NOMO-1 treated with DMSO at 0.1 percent for 48 hours (cell line): ENCODE data around the gene GPN2.
"Not testable (repeated sequence)": the region's sequence is repeated elsewhere in the genome, so short reads cannot be mapped to it uniquely, and the experiment has no call there.

Experiments
- DNase-seq: peaks from one replicate; lab custom pipeline; 2025; ENCODE audit not compliant: unreplicated experiment; lab: John Stamatoyannopoulos, UW

The GPN2 gene

DNA sequence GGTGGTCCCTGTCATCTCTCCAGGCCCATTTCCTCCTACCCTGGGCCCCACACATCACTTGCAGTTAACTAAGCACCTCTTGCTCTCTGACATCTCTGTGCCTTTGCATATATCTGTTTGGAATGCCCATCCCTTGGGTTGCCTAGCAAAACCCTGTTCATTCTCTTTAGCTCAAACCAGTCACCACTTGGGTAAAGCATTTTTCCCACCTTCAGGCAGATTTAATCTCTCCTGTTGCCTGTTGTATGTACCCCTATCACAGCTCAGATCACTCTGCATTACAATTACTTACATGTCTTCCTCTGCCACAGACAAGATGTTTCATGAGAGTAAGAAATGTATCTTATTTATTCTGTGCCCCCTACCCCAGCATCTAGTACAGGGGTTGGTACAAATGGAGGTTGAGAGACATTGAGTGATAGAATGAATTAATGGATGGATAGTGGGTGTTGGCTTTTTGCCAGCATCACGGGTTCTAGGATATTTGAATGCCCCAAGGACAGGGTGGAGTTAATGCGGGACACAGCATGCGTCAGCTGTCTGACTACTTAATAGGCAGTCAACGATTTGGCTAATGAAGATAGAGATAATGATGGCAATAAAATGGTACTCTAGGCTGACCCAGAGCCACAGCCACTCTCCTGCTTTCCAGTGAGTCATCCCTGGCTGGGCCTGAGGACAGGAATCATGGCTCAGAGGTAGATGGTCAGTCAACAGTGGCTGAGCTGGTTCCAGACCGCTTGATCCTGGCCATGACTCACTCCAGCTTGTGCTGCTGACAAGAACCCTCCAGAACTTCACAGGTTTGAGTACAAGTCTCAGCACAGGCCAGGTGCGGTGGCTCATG, 17.2 kb upstream of the GPN2 start:
- DNase-seq, result no peak

DNA sequence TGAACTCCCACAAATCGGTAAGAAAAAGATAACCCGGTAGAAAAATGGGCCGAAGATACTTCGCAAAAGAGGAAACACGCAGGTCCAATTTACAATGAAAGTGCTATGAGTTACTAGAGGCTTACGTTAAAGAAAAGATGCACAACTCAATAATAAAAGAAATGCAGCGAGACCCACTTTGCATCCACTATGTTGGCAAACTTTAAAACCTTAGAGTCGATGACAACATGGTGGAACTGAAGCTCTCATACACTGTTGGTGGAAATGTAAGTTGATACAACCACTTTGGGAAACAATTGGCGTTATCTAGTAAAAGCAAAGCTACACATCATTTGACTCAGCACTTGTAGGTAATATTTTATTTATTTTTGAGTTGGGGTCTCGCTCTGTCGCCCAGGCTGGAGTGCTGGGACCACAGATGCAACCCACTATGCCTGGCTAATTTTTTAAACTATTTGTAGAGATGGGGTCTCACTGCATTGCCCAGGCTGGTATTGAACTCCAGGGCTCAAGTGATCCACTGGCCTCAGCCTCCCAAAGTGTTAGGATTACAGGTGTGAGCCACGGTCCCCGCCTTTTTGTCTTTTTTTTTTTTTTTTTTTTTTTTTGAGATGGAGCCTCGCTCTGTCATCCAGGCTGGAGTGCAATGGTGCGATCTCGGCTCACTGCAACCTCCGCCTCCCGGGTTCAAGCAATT, 10.9 kb upstream of the GPN2 start:
- DNase-seq, result no peak

DNA sequence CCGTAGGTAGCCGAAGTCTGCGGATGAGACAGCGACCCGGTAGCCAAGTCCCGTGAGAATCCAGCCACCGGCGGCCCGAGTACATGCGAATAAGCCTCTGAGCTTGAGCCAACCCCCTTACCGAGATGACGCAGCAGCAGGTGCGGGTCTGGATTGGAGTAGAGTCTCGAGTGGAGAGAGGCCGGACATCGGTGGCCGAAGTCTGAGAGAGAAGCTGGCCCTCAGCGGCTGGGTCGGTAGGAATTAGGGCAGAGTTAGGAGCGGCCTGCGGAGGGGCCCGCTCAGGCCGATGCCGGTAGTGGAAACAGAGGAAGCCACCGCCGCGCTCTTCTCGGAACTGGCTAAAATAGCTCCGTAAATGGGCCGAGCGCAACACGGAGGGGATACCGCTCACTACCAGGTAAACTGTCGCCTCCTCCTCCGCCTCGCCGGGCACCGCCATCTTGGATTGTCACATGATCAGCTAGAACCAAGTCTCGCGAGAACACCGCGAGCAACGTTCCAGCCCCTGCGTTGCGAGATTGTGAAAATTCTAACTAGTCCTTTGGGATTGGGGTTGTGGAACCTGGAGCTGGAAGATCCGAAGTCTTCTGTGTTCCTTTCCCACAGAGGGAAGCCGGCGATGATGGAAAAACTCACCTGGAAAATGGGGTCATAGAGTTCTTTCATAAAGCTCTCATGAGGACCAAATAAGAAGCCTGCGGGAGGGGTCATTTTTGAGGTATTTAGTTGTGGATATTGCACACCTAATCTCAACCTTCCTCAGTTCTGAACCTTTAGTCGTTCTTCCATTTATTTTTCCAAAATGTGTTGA, 10.1 kb upstream of the GPN2 start, which contains the start of gene GPATCH3:
GPATCH3 (minus strand) TSS at position 467 of the 814 bp plus-strand sequence; CDS start at position 442, 25 bp downstream.
- peak; percentile 80 for DNase-seq

DNA sequence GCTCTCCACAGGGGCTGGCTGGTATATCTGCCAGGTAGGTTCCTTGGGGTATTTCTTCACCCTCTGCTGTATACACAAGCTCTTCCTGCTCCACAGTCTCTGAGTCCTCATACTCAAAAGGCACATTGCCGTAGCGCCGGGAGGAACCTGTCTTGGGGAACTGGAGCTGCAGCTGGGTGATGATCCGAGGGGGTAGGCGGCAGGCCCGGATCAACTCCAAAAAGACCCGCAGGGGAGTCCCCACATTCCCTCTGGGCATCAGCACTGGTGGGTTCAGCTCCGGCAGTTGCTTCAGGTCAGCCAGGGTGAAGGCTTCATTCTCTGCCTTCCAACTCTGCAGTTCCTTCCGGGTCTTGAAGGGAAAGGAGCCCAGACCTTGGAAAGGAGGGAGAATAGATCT, 7.3 kb upstream of the GPN2 start:
- DNase-seq, result no peak

DNA sequence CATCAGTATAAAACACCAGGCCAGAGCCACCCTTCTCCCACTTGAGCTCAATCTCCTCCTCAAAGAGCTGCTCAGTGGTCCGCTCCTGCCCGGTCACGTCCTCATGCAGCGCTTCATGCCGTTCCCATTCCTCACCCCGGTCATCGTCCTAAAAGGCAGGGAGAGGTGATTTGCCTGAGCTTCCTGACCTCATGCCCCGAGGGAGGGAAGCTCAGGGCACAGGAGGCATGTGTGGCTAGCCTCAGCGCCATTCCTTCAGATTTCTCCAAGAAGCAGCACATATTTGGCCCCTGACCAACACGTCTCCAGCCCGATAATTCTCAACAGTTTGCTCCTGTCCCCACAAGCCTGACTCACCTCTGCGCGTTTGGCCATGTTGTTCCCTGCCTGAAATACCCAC, 4.2 kb upstream of the GPN2 start:
- no peak for DNase-seq

DNA sequence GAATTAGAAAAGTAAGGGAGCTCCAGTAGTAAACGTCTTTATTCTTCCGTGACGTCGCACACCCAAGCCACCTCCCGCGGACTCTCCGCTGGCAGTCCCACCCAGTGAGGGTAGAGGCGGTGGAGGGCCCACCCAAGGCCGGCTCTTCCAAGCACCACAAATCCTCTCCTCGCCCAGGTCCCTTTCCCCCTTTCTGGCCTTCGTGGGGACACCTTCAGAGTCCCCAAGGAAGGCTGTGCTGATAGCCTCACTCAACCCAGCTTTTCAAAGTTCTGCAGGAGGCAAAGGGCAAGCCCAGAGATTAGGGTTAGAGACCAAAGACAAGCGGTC, 349 bp upstream of the GPN2 start:
- no peak for DNase-seq

DNA sequence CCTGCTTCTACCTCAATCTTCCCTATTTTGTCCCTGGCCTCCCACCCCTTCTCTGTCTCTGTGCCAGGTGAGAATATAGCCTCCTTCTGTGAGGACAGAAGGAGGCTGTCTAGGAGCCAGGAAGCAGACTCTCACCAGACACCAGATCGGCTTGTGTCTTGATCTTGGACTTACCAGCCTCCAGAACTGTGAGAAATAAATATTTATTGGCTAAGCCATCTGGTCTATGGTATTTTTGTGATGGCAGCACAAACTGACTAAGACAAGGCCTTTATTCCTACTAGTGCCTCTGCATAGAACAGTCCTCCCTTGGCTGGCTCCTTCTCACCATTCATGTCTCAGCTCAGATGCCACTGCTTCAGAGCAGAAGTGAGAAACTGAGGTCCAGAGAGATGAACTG, 1.9 kb downstream of the GPN2 start:
- DNase-seq, result no peak

DNA sequence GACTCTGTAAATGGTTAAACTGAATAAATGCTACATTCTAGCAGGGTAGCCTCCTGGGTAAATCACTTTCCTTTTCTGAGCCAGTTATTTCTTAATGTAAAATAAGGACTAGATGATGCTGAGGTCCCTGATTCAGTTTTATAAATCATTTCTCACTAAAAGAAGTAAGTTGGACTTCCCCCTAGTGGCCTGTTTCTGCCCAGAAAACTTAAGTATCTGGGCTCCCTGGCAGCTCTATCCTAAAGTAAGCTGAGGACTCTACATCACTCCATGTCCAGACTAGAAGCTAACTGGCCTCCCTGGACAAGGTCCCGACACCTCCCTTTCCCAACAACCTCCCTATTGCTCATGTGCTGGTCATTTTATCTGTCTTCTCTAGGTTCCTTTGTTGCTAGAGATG, 3.0 kb downstream of the GPN2 start:
- no peak for DNase-seq

DNA sequence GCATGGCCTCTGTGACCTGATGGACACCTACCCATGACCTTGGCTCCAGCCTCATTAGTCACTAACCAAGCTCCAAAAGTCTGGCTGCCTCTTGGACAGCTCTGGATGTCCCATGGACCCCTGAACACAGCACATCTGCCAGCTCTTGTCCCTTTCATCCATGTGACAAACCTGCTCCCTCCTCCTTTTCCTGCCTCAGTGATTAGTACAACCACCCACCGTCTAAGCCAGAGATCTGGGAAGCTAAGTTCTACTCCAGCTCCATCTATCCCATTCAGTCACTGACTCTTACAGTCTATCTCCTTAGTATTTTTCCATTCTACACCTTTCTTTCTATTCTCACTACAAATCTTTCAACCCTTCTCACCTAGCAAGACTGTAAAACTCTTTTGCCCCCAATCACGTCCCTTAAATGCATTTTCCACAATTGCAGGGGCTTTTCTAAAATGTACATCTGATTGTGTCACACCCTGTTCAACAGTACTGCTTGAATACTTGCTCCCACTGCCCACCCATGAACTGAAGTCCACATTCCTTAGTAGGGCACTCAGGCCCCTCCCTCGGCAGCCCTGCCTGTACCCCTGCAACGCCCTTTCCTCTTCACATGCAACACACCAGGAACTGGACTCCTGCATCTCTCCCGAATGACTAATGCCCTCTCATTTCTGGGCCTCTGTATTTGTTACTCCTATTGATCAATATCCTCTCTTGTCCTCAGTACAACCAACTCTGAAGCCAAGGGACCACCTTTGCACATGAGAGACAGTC, 7.2 kb downstream of the GPN2 start:
- no peak for DNase-seq

DNA sequence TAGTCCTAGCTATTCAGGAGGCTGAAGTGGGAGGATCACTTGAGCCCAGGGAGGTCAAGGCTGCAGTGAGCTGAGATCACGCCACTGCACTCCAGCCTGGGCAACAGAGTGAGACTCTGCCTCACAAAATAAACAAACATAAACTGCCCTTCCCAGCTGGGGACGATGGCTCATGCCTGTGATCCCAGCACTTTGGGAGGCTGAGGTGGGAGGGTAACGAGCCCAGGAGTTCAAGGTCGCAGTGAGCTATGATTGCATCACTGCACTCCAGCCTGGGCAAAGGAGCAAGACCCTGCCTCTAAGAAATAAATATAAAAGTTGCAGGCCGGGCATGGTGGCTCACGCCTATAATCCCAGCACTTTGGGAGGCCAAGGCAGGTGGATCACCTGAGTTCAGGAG, 8.5 kb downstream of the GPN2 start:
- DNase-seq, result not testable (repeated sequence)

DNA sequence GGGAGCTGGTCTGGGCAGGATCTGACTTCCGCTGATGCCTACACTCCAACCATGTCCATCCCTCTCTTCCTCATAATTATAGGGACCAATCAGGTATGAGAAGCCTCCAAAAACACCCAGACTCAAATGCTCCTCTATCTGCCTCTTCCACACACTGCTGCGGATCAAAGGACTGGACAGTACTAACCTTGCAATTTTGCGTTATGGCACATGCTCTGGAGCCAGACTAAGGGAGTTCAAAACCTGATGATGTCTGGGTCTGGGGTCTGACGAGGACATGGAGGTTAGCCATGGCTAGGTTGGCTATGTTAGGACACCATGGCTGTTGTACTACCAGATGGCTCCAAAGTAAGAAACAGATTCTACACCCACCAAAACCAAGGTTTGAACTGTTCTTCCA, 10.3 kb downstream of the GPN2 start:
- no peak for DNase-seq

DNA sequence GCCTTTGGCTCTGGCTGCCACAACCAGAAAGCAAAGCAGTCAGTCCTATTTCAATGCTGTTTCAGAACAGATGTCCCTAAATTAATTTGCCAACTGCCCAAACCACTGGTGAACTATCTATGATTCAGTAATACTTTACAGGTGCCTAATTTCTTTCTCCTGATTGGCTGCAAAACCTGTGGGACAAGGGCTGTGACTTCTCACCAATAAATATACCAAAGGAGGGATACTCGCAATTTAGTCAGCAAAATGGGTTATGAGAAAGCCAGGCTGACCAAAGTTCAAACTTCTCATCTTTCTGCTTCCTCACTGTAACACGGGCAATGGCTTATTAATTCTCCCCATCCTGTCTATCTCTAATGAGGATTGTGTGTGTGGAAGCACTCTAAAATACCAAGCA, 12.8 kb downstream of the GPN2 start:
- DNase-seq, result no peak

DNA sequence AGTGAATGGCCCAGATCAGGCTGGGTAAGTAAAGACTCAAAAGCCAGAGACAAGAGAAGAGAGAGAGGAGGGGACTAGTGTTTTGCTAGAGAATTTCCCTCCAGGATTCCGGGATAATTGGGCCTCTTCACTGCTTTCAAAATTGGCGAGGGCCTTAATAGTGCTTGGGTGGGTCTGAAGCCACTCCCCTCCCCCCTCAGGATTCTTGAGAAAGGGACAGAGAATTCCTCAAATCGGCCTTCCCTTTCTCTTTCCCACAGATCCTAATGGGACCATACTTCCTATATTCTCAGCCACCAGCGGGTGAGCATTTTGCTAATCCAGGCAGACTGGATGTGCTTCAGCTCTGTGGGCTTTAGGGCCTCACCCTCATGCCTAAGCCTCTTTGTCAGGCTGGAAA, 15.2 kb downstream of the GPN2 start:
- no peak for DNase-seq

DNA sequence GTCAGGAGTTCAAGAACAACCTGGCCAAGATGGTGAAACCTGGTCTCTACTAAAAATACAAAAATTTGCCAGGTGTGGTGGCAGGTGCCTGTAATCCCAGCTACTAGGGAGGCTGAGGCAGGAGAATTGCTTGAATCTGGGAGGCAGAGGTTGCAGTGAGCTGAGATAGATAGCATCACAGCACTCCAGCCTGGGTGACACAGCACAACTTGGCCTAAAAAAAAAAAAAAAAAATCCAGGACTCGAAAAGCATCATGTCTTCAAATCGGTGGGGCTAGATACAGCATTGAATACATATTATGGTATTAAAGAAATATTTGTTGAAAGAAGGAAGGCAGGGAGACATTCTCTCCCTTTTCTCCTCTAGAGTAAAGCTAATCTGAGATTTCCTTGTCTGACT, 17.0 kb downstream of the GPN2 start:
- DNase-seq, result not testable (repeated sequence)

DNA sequence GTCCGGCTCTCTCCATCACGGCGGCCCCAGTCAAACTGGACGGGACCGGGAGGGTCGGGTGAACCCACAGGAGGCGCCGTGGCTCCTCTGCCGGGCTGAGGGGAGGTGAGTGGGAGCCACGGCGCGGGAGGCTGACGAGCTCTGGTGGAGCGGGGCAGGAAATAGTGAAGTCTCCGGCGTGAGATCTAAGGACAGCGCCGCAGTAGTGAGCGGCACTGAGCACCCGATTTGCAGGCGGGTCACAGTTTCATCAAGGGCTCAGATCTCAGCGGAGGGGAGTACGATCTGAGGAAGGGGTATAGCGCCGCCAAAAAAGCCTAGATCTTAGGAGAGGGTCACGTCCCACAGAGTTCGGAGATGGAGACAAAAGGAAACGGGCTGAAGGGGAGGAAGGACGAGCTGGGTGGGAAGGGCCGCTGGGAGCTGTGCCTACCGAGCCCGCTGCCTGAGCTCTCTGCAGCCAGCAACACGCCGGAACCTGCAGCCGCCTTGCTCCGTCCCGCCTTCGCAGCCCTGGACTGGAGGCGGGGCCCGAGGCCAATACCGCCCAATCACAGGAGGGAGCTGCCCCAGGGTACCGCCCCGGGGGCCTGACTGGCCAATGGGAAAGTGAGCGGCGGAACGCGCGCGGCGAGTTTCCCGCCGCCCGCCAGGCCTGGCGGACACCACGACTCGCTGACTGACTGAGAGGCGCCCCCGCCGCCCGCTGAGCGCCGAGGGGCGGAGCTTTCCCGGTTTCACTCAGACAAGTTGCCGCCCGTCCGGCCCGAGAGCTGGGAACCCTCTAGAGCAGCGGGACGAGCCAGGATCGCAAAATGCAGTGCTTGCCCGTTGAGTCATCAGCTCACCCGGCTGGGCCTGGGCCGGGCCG, 25.2 kb downstream of the GPN2 start:
- DNase-seq, result peak; percentile 97

DNA sequence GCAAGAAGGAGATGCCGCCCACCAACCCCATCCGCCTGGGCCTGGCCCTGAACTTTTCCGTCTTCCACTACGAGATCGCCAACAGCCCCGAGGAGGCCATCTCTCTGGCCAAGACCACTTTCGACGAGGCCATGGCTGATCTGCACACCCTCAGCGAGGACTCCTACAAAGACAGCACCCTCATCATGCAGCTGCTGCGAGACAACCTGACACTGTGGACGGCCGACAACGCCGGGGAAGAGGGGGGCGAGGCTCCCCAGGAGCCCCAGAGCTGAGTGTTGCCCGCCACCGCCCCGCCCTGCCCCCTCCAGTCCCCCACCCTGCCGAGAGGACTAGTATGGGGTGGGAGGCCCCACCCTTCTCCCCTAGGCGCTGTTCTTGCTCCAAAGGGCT, 26.4 kb downstream of the GPN2 start:
- DNase-seq, result no peak

DNA sequence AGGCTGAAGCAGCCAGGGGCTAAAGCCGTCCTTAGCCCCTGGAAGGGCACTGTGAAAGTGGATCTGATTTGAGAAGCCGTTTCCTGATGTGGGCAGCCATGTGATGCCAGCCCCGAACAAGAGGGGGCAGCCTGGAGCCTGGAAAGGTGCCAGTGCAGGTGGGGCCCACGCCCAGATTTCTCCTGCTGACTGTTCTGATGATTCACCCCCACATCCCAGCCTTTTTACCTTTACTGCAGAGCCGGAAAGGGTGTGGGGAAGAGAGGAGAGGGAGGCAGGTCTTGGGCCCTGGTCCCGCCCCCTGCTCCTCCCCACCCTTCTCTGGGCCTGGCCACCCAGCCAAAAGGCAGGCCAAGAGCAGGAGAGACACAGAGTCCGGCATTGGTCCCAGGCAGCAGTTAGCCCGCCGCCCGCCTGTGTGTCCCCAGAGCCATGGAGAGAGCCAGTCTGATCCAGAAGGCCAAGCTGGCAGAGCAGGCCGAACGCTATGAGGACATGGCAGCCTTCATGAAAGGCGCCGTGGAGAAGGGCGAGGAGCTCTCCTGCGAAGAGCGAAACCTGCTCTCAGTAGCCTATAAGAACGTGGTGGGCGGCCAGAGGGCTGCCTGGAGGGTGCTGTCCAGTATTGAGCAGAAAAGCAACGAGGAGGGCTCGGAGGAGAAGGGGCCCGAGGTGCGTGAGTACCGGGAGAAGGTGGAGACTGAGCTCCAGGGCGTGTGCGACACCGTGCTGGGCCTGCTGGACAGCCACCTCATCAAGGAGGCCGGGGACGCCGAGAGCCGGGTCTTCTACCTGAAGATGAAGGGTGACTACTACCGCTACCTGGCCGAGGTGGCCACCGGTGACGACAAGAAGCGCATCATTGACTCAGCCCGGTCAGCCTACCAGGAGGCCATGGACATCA, 27.1 kb downstream of the GPN2 start, which contains the start of gene SFN:
SFN (plus strand) TSS at position 369 of the 904 bp plus-strand sequence; CDS start at position 433, 64 bp downstream.
- DNase-seq, result peak; percentile 28

DNA sequence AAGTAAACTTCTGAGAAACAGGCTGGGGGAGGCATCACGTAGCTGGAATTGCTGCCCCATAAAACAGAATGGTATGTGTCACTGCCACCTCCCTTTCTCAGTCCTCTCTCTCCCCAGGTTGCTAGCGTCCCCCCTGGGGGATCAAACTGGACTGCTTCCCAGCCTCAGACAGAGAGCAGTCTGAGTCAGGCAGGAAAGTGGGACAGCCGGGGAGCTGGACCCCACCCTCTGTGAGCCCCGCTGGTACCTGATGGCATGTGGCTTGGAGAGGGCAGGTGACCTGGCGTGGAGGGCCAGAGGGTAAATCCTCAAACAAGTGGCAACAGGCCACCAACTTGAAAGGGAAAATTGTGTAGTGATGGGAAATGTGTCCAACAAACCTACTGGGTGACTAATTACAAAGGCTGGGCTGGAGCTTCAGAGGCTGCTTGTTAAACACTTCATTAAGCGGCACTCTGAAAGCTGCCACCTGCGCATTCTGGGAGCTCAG, 28.1 kb downstream of the GPN2 start:
- DNase-seq, result no peak

DNA sequence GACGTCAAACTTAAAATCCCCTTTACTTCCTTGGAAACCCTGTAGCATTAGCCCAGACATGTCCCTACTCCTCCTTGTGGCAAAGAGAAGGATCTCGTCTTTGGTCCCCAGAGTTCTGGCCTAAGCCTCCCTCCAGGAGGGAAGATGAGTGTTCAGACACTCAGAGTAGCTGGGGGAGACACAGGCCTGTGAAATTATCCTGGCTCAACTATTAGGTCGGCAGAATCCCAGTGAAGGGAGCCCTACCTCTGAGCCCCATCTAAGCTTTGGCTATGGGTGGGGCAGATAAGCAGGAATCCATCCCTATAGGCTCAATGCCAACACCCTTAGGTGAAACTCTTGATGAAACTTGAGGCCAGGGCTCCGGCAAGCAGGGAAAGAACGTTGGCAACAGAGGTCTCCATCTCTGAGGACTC, 28.8 kb downstream of the GPN2 start:
- no peak for DNase-seq
